Astrocyte (in vitro differentiated cells and primary cell): ENCODE measurements around the gene NPR2.

Experiments used
- EZH2 ChIP-seq: IDR thresholded peaks from 2 replicates; pipeline ENCODE4 v1.6.1; 2012; ENCODE audit warnings: mild to moderate bottlenecking, low read length, inconsistent platforms; ENCODE audit not compliant: insufficient read depth
- TF ChIP-seq, protein P1 (sequence below): IDR thresholded peaks from 2 replicates; pipeline ENCODE4 v1.5.1; 2011; ENCODE audit warnings: low read depth, mild to moderate bottlenecking, inconsistent platforms, low read length, moderate library complexity; ENCODE audit not compliant: insufficient read depth

DNA sequence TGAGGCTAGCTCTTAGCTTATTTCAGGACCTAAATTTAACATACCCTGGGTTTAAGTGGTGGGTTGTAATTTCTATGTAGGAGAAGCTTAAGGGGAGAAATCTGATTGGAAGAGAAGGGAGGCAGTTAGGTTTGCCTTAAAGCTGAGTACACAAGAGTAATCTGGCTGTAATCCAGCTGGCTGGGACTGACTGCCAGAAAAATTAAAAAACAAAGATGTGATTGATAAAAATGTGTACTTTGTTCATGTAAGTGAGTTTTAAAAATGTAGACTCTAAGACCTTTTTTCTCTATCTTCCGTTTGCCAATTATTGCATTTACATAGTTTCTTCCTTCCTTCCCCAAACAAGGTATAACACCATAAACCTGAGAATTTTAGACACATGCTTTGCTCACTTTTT lies 19.9 kb upstream of the NPR2 start:
- TF ChIP-seq, protein P1, sequence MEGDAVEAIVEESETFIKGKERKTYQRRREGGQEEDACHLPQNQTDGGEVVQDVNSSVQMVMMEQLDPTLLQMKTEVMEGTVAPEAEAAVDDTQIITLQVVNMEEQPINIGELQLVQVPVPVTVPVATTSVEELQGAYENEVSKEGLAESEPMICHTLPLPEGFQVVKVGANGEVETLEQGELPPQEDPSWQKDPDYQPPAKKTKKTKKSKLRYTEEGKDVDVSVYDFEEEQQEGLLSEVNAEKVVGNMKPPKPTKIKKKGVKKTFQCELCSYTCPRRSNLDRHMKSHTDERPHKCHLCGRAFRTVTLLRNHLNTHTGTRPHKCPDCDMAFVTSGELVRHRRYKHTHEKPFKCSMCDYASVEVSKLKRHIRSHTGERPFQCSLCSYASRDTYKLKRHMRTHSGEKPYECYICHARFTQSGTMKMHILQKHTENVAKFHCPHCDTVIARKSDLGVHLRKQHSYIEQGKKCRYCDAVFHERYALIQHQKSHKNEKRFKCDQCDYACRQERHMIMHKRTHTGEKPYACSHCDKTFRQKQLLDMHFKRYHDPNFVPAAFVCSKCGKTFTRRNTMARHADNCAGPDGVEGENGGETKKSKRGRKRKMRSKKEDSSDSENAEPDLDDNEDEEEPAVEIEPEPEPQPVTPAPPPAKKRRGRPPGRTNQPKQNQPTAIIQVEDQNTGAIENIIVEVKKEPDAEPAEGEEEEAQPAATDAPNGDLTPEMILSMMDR = no peak
- TF ChIP-seq EZH2 = no peak
